GM18868 (cell line): ENCODE data around the gene RGS3.
"Not testable (repeated sequence)": the region's sequence is repeated elsewhere in the genome, so short reads cannot be mapped to it uniquely, and the experiment has no call there.

Experiments used
- ATAC-seq: cut with Tn5 transposase; IDR thresholded peaks from one replicate; pipeline ENCODE4 v1.9.1; 2021; ENCODE audit warnings: mild to moderate bottlenecking, moderate library complexity; ENCODE audit not compliant: unreplicated experiment

RGS3 gene

GRCh38 chr9:113486327-113486726 is 22.8 kb downstream of the RGS3 start:
- no peak for ATAC-seq

DNA sequence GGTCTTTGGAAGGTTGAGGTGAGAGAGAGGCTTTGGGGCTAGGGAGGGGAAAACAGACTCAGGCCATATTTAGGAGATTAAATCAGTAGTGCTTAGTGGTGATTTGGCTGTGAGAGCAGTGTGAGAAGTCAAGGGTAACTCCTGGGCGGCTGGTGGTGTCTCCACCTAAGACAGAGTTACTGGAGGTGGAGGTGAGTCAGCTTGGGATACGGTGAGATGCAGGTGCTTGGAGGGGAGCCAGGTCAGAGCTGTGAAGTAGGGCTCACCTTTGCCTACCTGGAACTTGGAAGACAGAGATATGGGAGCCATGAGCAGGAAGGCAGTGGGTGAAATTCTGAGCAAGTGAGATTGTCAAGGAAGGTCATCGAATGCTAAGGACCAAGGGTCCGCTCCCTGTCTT is 24.5 kb downstream of the RGS3 start:
- ATAC-seq, result no peak

- ATAC-seq, result no peak
Observed at GRCh38 chr9:113488490-113488889, 25.0 kb downstream of the RGS3 start.

DNA sequence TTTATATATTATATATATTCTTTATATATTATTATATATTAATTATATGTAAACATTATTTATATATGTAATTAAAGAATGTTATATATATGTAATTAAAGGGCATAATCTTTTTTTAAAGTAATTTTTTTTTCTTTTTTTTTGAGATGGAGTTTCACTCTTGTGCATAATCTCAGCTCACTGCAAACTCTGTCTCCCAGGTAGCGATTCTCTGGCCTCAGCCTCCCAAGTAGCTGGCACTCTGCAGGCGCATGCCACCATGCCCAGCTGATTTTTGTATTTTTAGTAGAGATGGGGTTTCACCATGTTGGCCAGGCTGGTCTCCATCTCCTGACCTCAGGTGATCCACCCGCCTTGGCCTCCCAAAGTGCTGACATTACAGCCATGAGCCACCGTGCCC is 27.6 kb downstream of the RGS3 start:
- ATAC-seq, result not testable (repeated sequence)

- no peak for ATAC-seq
Observed at GRCh38 chr9:113492343-113493202, 29.0 kb downstream of the RGS3 start.

- no peak for ATAC-seq
Observed at GRCh38 chr9:113493203-113493520, 29.6 kb downstream of the RGS3 start.

DNA sequence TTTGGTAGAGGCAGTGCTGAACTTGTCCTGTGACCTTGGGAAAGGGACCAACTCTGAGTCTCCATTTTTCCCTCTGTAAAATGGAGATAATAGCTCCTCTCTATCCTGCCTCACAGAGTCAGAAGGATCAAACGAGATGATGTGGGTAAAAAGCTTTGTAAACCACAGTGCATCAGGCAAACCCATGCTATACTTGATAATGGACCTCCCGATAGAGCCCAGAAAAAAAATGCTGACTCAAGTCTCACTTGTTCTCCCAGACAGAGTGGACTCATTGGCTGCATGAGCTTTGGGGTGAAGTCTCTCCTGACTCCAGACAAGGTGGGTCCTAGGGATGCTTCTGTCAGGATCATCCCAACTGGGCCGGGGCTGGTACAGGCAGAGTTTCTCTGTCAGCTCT is 32.0 kb downstream of the RGS3 start:
- ATAC-seq, result no peak

DNA sequence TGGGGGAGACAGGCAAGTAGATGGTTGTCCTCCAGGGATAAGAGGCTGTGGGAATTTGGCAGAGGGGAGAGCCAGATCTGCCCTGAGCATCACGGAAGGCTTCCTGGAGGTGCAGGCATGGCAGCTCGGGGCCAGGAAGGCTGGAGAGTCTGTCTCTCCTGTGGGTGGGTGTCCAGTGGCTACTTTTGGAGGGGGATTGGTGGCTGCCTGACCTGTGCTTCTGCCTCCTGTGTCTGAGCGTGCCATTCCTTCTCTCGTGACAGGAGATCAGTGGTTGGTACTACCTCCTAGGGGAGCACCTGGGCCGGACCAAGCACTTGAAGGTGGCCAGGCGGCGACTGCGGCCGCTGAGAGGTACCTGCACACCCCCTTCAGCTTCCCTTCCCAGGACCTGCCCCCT is 33.5 kb downstream of the RGS3 start:
- no peak for ATAC-seq

DNA sequence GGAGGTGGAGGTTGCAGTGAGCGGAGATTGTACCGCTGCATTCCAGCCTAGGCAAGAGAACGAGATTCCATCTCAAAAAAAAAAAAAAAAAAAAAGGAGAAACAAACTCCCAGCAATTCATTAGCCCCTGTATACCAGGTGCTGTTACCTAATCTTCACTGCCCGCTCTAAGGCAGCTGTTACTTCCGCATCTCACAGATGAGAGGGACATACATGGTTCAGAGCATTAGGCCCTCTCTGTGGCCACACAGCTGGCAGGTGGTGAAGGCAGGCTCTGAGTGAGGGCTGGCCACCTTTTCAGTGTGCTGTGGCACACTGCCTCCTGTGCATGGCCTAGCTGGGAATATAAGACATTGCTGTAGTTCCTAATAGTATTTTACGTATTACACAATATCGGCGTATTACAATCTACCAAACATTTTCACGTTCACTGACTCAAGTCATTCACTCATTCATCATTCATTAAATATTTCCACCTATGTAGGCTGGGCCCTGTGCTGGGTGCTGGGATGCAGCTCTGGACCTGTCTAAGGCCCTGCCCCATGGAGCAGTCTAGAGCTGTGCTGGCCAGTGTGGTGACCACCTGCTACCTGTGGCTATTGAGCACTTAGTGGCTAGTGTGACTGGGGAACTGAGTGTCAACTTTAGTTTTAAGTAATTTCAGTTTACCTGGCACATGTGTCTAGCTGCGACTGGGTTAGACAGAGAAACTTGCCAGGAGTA is 35.8 kb downstream of the RGS3 start:
- no peak for ATAC-seq

GRCh38 chr9:113499876-113500497 is 36.5 kb downstream of the RGS3 start:
- no peak for ATAC-seq

DNA sequence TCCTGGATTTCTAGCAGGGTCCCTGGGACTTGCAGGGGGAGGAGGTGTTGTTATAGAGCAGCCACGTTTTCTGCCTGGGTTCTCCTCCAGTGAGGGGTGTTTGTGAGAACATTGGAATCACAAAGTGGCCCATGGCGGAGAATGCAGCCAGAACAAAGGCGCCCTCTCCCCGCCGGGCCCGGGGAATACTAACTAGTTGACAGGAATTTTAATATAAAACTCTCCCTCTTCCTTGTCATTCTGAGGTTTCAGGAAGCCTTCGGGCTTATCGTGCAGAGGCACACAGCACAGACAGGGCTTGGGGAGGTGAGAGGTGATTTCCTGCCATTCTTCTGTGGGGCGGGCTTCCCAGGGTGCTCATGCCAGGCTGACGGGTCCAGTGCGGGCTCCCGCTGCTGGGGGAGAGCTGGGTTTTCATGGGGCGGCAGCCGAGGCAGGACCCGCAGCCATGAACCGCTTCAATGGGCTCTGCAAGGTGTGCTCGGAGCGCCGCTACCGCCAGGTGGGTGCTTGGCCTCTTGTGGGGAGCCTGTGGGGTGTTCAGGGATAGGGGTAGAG is 37.7 kb downstream of the RGS3 start:
- no peak for ATAC-seq

DNA sequence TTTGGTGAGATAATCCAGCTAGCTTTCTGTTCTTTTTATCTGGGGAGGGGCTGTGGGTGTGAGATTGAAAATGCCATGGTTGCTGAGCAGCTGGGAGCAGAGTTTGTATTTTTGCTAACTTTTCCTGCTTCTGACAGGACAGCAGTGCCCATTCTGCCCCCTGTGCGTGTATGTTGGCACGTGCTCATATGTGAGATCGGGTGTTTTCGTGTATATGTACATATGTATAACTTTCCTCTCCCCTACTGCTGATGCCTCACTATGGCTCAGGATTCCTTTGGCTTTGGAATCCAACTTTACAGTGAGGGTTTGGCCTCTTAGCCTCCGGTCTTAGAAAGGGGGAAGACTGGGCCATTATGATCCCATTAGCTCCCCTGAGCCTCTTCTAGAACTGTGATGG is 38.3 kb downstream of the RGS3 start:
- no peak for ATAC-seq

- no peak for ATAC-seq
Observed at GRCh38 chr9:113502427-113503034, 39.0 kb downstream of the RGS3 start.

GRCh38 chr9:113503131-113503541 is 39.6 kb downstream of the RGS3 start:
- no peak for ATAC-seq

GRCh38 chr9:113503613-113504211 is 40.2 kb downstream of the RGS3 start:
- no peak for ATAC-seq

DNA sequence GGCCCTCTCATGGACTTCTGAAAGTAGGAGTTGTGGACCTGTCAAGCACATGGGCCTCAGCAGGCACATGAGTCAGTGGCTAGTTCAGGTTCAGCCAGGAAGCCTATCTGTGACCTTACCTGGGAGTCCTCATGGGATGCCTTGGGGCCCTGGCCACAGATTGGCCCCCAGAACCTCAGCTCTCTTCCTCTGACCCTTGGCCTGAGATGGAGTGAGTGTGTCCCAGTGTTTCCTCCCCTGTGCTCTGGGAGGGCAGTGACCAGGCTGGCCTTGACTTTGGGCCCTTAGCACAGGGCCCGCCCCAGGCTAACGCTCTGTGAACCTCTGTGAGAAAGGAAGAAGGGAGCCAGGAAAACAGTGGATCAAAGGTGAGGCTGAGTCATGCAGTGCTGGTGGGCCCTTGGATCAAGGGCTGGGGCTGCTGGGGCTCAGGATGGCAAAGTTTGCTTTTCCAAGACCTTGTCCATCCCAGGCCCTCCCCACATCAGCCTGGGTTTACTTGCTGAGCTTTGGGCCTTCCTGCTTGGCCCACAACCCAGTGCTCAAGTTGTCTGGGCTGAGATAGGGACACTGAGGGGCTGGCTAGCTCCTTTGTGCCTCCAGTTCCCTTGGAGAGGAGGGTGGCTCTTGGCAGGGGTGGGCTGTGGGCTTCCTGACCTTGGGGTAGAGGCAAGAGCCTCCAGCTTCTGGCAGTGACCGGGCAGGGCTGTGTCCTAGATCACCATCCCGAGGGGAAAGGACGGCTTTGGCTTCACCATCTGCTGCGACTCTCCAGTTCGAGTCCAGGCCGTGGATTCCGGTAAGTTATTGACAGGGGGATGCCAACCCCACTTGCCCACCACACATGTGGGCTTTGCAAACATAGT is 41.4 kb downstream of the RGS3 start:
- ATAC-seq, result no peak

- ATAC-seq, result no peak
Observed at GRCh38 chr9:113506090-113506589, 42.6 kb downstream of the RGS3 start.

- no peak for ATAC-seq
Observed at GRCh38 chr9:113507256-113507655, 43.7 kb downstream of the RGS3 start.

DNA sequence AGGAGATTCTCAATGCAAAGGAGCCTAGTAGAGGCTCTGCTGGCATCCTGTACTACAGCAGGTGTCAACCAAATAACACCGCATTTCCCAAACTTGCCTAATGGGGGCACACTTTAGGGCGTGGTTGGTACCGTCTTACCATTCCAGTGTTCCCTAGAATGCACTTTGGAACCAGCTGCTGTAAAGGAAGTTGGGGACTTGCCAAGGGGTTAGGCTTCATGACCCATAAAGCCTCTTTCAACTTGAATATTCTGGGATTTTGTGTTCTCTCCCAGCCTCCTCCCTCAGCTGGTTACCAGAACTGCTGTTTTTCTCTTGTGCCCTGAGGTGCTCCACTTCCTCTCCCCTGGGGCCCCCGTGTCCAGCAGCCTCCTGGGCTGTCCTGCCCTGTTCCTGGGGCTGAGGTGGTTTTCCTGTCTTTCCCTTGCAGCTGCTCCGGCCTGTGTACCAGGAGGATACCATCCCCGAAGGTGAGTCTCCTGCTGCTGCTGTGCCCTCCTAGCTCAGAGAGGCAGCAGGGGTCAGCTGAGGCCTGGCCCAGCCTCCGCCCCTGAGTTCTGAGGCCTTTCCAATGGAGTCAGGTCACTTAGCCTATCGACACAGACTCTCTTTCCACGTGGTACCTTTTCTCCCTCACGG is 44.7 kb downstream of the RGS3 start:
- no peak for ATAC-seq
